H9 (cell line): ENCODE data around the gene HHIP. TPM values are rescaled to one million over a fixed set of nuclear protein-coding genes. Genes with fewer than 3 reads are reported as not detected.

Source experiments
- DNase-seq: peaks from one replicate; pipeline ENCODE4 v3.0.0-alpha.2; 2017
- H2AFZ ChIP-seq: one replicate; pipeline ENCODE4 v1.6.1; 2013; ENCODE audit warnings: mild to moderate bottlenecking, low read length, control low read depth, moderate library complexity
- H2AK5ac ChIP-seq: 2 replicates; pipeline ENCODE4 v1.6.1; 2013; ENCODE audit warnings: low read length, control low read depth, mixed read lengths; ENCODE audit not compliant: insufficient read length
- H2BK120ac ChIP-seq: one replicate; pipeline ENCODE4 v1.6.1; 2013; ENCODE audit warnings: low read depth, mild to moderate bottlenecking, low read length, control low read depth, inconsistent platforms; ENCODE audit not compliant: poor library complexity, severe bottlenecking
- H2BK12ac ChIP-seq: 2 replicates; pipeline ENCODE4 v1.6.1; 2013; ENCODE audit warnings: low read length, control low read depth, mixed read lengths, low read depth; ENCODE audit not compliant: insufficient read length
- H2BK15ac ChIP-seq: 2 replicates; pipeline ENCODE4 v1.6.1; 2013; ENCODE audit warnings: low read depth, low read length, control low read depth
- H2BK20ac ChIP-seq: one replicate; pipeline ENCODE4 v1.6.1; 2013; ENCODE audit warnings: low read depth, mild to moderate bottlenecking, low read length, control low read depth, inconsistent platforms; ENCODE audit not compliant: poor library complexity, severe bottlenecking
- H2BK5ac ChIP-seq: 2 replicates; pipeline ENCODE4 v1.6.1; 2013; ENCODE audit warnings: low read length, control low read depth, mixed read lengths; ENCODE audit not compliant: insufficient read length
- H3K14ac ChIP-seq: 2 replicates; pipeline ENCODE4 v1.6.1; 2013; ENCODE audit warnings: low read length, control low read depth; ENCODE audit not compliant: insufficient read depth
- H3K18ac ChIP-seq: 2 replicates; pipeline ENCODE4 v1.6.1; 2013; ENCODE audit warnings: low read depth, mild to moderate bottlenecking, mixed read lengths, low read length, control low read depth; ENCODE audit not compliant: insufficient read length
- H3K23ac ChIP-seq: 2 replicates; pipeline ENCODE4 v1.6.1; 2013; ENCODE audit warnings: low read length, control low read depth, mixed read lengths, low read depth; ENCODE audit not compliant: insufficient read length
- H3K23me2 ChIP-seq: 2 replicates; pipeline ENCODE4 v1.6.1; 2013; ENCODE audit warnings: low read depth, mild to moderate bottlenecking, mixed read lengths, low read length, control low read depth; ENCODE audit not compliant: insufficient read length, poor library complexity, severe bottlenecking
- H3K27ac ChIP-seq: 2 replicates; pipeline ENCODE4 v1.5.1; 2013; ENCODE audit warnings: low read length, control low read depth, mixed read lengths, low read depth; ENCODE audit not compliant: insufficient read length
- H3K27me3 ChIP-seq: 2 replicates; pipeline ENCODE4 v1.6.1; 2013; ENCODE audit warnings: low read length, control low read depth, inconsistent platforms; ENCODE audit not compliant: insufficient read depth
- H3K4ac ChIP-seq: 2 replicates; pipeline ENCODE4 v1.6.1; 2013; ENCODE audit warnings: low read depth, mild to moderate bottlenecking, control low read depth, inconsistent platforms, low read length, moderate library complexity
- H3K4me1 ChIP-seq: 2 replicates; pipeline ENCODE4 v1.6.1; 2013; ENCODE audit warnings: low read length, control low read depth, inconsistent platforms; ENCODE audit not compliant: insufficient read depth
- H3K4me2 ChIP-seq: 2 replicates; pipeline ENCODE4 v1.6.1; 2013; ENCODE audit warnings: low read length, control low read depth, mixed read lengths; ENCODE audit not compliant: insufficient read length, insufficient read depth
- H3K56ac ChIP-seq: 2 replicates; pipeline ENCODE4 v1.6.1; 2013; ENCODE audit warnings: low read depth, mild to moderate bottlenecking, mixed read lengths, low read length, control low read depth; ENCODE audit not compliant: insufficient read length
- H3K79me1 ChIP-seq: 2 replicates; pipeline ENCODE4 v1.6.1; 2013; ENCODE audit warnings: low read depth, mild to moderate bottlenecking, moderate library complexity, low read length, control low read depth, inconsistent platforms; ENCODE audit not compliant: insufficient read depth, poor library complexity, severe bottlenecking
- H3K79me2 ChIP-seq: 2 replicates; pipeline ENCODE4 v1.6.1; 2013; ENCODE audit warnings: low read length, control low read depth, inconsistent platforms; ENCODE audit not compliant: insufficient read depth
- H3K9ac ChIP-seq: 2 replicates; pipeline ENCODE4 v1.6.1; 2013; ENCODE audit warnings: low read length, control low read depth, mixed read lengths; ENCODE audit not compliant: insufficient read length; ENCODE audit errors: extremely low read depth
- H3K9me3 ChIP-seq: one replicate; pipeline ENCODE4 v1.6.1; 2013; ENCODE audit warnings: low read depth, low read length, inconsistent platforms; ENCODE audit not compliant: control insufficient read depth
- H3T11ph ChIP-seq: one replicate; pipeline ENCODE4 v1.6.1; 2013; ENCODE audit warnings: mild to moderate bottlenecking, low read length, control low read depth, inconsistent platforms
- H4K20me1 ChIP-seq: one replicate; pipeline ENCODE4 v1.6.1; 2013; ENCODE audit not compliant: control insufficient read depth, insufficient read length, insufficient read depth
- H4K5ac ChIP-seq: 2 replicates; pipeline ENCODE4 v1.6.1; 2013; ENCODE audit warnings: low read depth, mild to moderate bottlenecking, mixed read lengths, low read length, control low read depth; ENCODE audit not compliant: insufficient read length
- H4K8ac ChIP-seq: replicated peaks from 2 replicates; pipeline ENCODE4 v1.6.1; 2013; ENCODE audit warnings: low read length, control low read depth, mixed read lengths, low read depth; ENCODE audit not compliant: insufficient read length
- H4K91ac ChIP-seq: 2 replicates; pipeline ENCODE4 v1.6.1; 2013; ENCODE audit warnings: low read depth, mild to moderate bottlenecking, moderate library complexity, mixed read lengths, low read length, control low read depth; ENCODE audit not compliant: insufficient read length
- H3K27ac Mint-ChIP-seq, 3 experiments: 2 replicates in 2 of 3; 3 replicates in 1 of 3; pipeline ENCODE4 v1.8.0; 2020 to 2021; ENCODE audit warnings: mixed read lengths in 3 of 3, mild to moderate bottlenecking in 1 of 3, moderate library complexity in 1 of 3
- H3K27me3 Mint-ChIP-seq: 2 replicates; pipeline ENCODE4 v1.8.0; 2021; ENCODE audit warnings: low read depth, mild to moderate bottlenecking, moderate library complexity, mixed read lengths
- H3K36me3 Mint-ChIP-seq, 3 experiments: 2 replicates in 2 of 3; 3 replicates in 1 of 3; pipeline ENCODE4 v1.8.0; 2020 to 2021; ENCODE audit warnings: low read depth in 3 of 3, mixed read lengths in 3 of 3; ENCODE audit not compliant: insufficient read depth in 1 of 3
- H3K4me1 Mint-ChIP-seq, 2 experiments: 2 replicates each; pipeline ENCODE4 v1.8.0; 2020; ENCODE audit warnings: mixed read lengths in 2 of 2
- H3K4me3 Mint-ChIP-seq, 2 experiments: 2 replicates in 1 of 2; 3 replicates in 1 of 2; pipeline ENCODE4 v1.8.0; 2020 to 2021; ENCODE audit warnings: mild to moderate bottlenecking in 2 of 2, mixed read lengths in 2 of 2, moderate library complexity in 1 of 2
- H3K9me3 Mint-ChIP-seq, 2 experiments: 2 replicates in 1 of 2; 3 replicates in 1 of 2; pipeline ENCODE4 v1.8.0; 2020; ENCODE audit warnings: mild to moderate bottlenecking in 2 of 2, mixed read lengths in 2 of 2, moderate library complexity in 1 of 2
- CTCF ChIP-seq: fragments of 200-600 bp; sonication (generic); conservative IDR thresholded peaks from 3 replicates; pipeline ENCODE4 v1.8.0; 2021; ENCODE audit warnings: antibody characterized with exemption, mild to moderate bottlenecking
- WGBS: extraction: QIAGEN DNeasy Blood & Tissue Kit; methylation state at CpG from one replicate; pipeline ENCODE4 v1.1.7; 2013; ENCODE audit warnings: missing lambda C conversion rate, low lambda C conversion rate, mixed read lengths; ENCODE audit not compliant: insufficient read length; ENCODE audit errors: extremely low coverage; 5-methylcytosine and 5-hydroxymethylcytosine counted together
- total RNA-seq: library from RNA; stranded (reverse); gene quantifications from 2 replicates; pipeline ENCODE4 v1.2.1, GENCODE V29; 2021

HHIP gene
- total RNA-seq, 1 experiment from 2014 or later, result 3.8 TPM

- no peak overlapping the region for H2AK5ac ChIP-seq
- H2BK12ac ChIP-seq, result no peak overlapping the region
- no peaks in the 10 kb centered on the region for H3K23me2 ChIP-seq
- Mint-ChIP-seq H3K27me3 (peaks cover 2% of the 10 kb centered on the region), H3K4me3 (no peak overlapping the region), H3K9me3 (no peaks in the 10 kb centered on the region), H3K36me3 (no peaks in the 10 kb centered on the region), H3K27ac (no peak overlapping the region), H3K4me1 (peaks cover 2 to 12% of the 10 kb centered on the region in 2 experiments; a peak in 2 of 4 replicates)
- no peak overlapping the region for H2BK15ac ChIP-seq
- H3K18ac ChIP-seq, result no peak overlapping the region
- no peaks in the 10 kb centered on the region for H3K4me1 ChIP-seq
- H3K23ac ChIP-seq, result no peak overlapping the region
- no peak overlapping the region for H3K4me2 ChIP-seq
- H4K8ac ChIP-seq, result no peak overlapping the region
- TF ChIP-seq CTCF, result no peak
- H4K20me1 ChIP-seq, result no peaks in the 10 kb centered on the region
- WGBS, result no CpG with 5 or more reads among the region's 1 CpG
- no peak overlapping the region for H3K27ac ChIP-seq
- H3K79me2 ChIP-seq, result no peaks in the 10 kb centered on the region
- H3K56ac ChIP-seq, result no peak overlapping the region
- H3T11ph ChIP-seq, result no peak overlapping the region
- DNase-seq, result no peak
- no peak overlapping the region for H3K4ac ChIP-seq
- H2BK20ac ChIP-seq, result no peak overlapping the region
- no peak overlapping the region for H4K5ac ChIP-seq
- H4K91ac ChIP-seq, result no peak overlapping the region
- H2AFZ ChIP-seq, result no peak overlapping the region
- no peaks in the 10 kb centered on the region for H3K79me1 ChIP-seq
- no peak overlapping the region for H3K9ac ChIP-seq
- no peaks in the 10 kb centered on the region for H3K27me3 ChIP-seq
- H3K14ac ChIP-seq, result no peak overlapping the region
- H2BK120ac ChIP-seq, result no peak overlapping the region
- no peak overlapping the region for H2BK5ac ChIP-seq
- H3K9me3 ChIP-seq, result no peaks in the 10 kb centered on the region
These were observed 12.9 kb downstream of the HHIP start for GRCh38 chr4:144658903-144659302.
